Right hindlimb (tissue), 1 donor: ENCODE results near the gene MARCHF3.
"Not testable (repeated sequence)": the region's sequence is repeated elsewhere in the genome, so short reads cannot be mapped to it uniquely, and the experiment has no call there.

Experiments used
- DNase-seq: peaks from one replicate; pipeline ENCODE4 v3.0.0-alpha.2; 2018

The MARCHF3 gene

GRCh38 chr5:127030259-127031146 is at the start of gene MARCHF3:
TSS of gene MARCHF3 (minus strand) at chr5:127030558. CDS start at chr5:126918171, 112,387 bp downstream.
- peak; percentile 98 for DNase-seq

- no peak for DNase-seq
These were observed 49.7 kb upstream of the MARCHF3 start for GRCh38 chr5:127079994-127080491.

- DNase-seq: no peak
These were observed 47.0 kb upstream of the MARCHF3 start for GRCh38 chr5:127077366-127077765.

- no peak for DNase-seq
These were observed 46.2 kb upstream of the MARCHF3 start for GRCh38 chr5:127076315-127077129.

- DNase-seq: no peak
These were observed 44.1 kb upstream of the MARCHF3 start for GRCh38 chr5:127074466-127074865.

GRCh38 chr5:127072861-127073846 is 42.8 kb upstream of the MARCHF3 start, which contains the start of gene C5orf63:
TSS of gene C5orf63 (minus strand) at chr5:127073502. CDS start at chr5:127058995, 14,507 bp downstream.
- peak; percentile 67 for DNase-seq

GRCh38 chr5:127070243-127070642 is 39.9 kb upstream of the MARCHF3 start:
- DNase-seq: no peak

- DNase-seq: peak; percentile 23
These were observed 38.3 kb upstream of the MARCHF3 start for GRCh38 chr5:127068493-127069214.

- no peak for DNase-seq
These were observed 36.4 kb upstream of the MARCHF3 start for GRCh38 chr5:127066721-127067120.

- DNase-seq: no peak
These were observed 34.0 kb upstream of the MARCHF3 start for GRCh38 chr5:127064253-127064840.

- DNase-seq: no peak
These were observed 33.0 kb upstream of the MARCHF3 start for GRCh38 chr5:127063257-127063913.

GRCh38 chr5:127061956-127062355 is 31.6 kb upstream of the MARCHF3 start:
- DNase-seq: no peak

- DNase-seq: no peak
These were observed 31.2 kb upstream of the MARCHF3 start for GRCh38 chr5:127061537-127061936.

- no peak for DNase-seq
These were observed 30.2 kb upstream of the MARCHF3 start for GRCh38 chr5:127060470-127060985.

- no peak for DNase-seq
These were observed 26.5 kb upstream of the MARCHF3 start for GRCh38 chr5:127056896-127057295.

GRCh38 chr5:127055880-127056653 is 25.7 kb upstream of the MARCHF3 start:
- no peak for DNase-seq

- DNase-seq: not testable (repeated sequence)
These were observed 23.2 kb upstream of the MARCHF3 start for GRCh38 chr5:127053551-127053950.

- no peak for DNase-seq
These were observed 22.7 kb upstream of the MARCHF3 start for GRCh38 chr5:127053049-127053448.

- no peak for DNase-seq
These were observed 21.2 kb upstream of the MARCHF3 start for GRCh38 chr5:127051591-127051990.
